Left lung (tissue), 10 donors: Measurements from ENCODE around the gene KCNIP4. TPM values are rescaled to one million over a fixed set of nuclear protein-coding genes. Genes with fewer than 3 reads are reported as not detected.

ENCODE experiments used
- ATAC-seq: fragments of 200-7000 bp; cut with Tn5 transposase; one replicate; pipeline ENCODE4 v1.9.1; 2020; ENCODE audit warnings: moderate library complexity
- DNase-seq, 4 donors: peaks; one replicate each; pipeline ENCODE4 v3.0.0-alpha.2; 2013 to 2020
- H3K27ac ChIP-seq, 2 donors: fragments of 200-600 bp; sonication (generic) in 1 of 2; one replicate each; pipeline versions ENCODE4 v1.5.0 to v1.8.0; 2020 to 2021
- H3K27me3 ChIP-seq, 2 donors: fragments of 200-600 bp; sonication (generic) in 1 of 2; one replicate each; pipeline versions ENCODE4 v1.5.0 to v1.8.0; 2020 to 2021
- H3K36me3 ChIP-seq, 2 donors: fragments of 200-600 bp; sonication (generic) in 1 of 2; one replicate each; pipeline versions ENCODE4 v1.5.0 to v1.8.0; 2020 to 2021
- H3K4me1 ChIP-seq, 2 donors: fragments of 200-600 bp; one replicate each; pipeline ENCODE4 v1.8.0; 2021
- H3K4me3 ChIP-seq, 2 donors: fragments of 200-600 bp; sonication (generic) in 1 of 2; one replicate each; pipeline versions ENCODE4 v1.5.0 to v1.8.0; 2020 to 2021; ENCODE audit warnings: mild to moderate bottlenecking in 1 of 2
- H3K9me3 ChIP-seq, 2 donors: fragments of 200-600 bp; sonication (generic) in 1 of 2; one replicate each; pipeline versions ENCODE4 v1.5.0 to v1.8.0; 2020 to 2021
- CTCF ChIP-seq, 2 donors: fragments of 200-600 bp; sonication (generic) in 1 of 2; IDR thresholded peaks; one replicate each; pipeline versions ENCODE4 v1.5.0 to v1.8.0; 2021; ENCODE audit warnings: antibody characterized with exemption in 2 of 2
- intact Hi-C, 2 donors: fragments of 100-400 bp; cut with DNase I; formaldehyde crosslinking; loops; one replicate each; pipeline versions ENCODE4 v1.11.2 to v1.14.2; 2022
- polyA plus RNA-seq, 6 donors: library from polyadenylated mRNA; unstranded; fragments of 120-200 nt; gene quantifications; one replicate each; pipeline ENCODE4 v1.2.1, GENCODE V29; 2013; ENCODE audit not compliant: insufficient read length in 6 of 6
- total RNA-seq, 2 donors: library from RNA; stranded (reverse); fragmentation: NEBNext Ultra II Directional; extraction: Animal tissue kit (Norgen Biotek cat#: 25700); gene quantifications; one replicate each; pipeline ENCODE4 v1.2.1, GENCODE V29; 2021
- donor health status: DM: no; HTN: yes; CAD: no.
- donor health status: DM: no; HTN: no; CAD: no.

The KCNIP4 gene
- total and polyA plus RNA-seq, 8 donors, result 2.8 to 5.4 (median 4.9) TPM; not detected in 2

- Histone ChIP-seq H3K36me3 (no peaks in the 10 kb centered on the region), H3K27me3 (no peaks in the 10 kb centered on the region), H3K27ac (no peak overlapping the region), H3K4me1 (no peaks in the 10 kb centered on the region), H3K4me3 (no peak overlapping the region), H3K9me3 (no peaks in the 10 kb centered on the region)
- intact Hi-C loops, result no loop called here
- TF ChIP-seq CTCF (IDR thresholded peaks at IDR 0.05), result no peak
- ATAC-seq, result no peak
- no peak for DNase-seq
Observed at GRCh38 chr4:21688596-21689265, 259.8 kb downstream of the KCNIP4 start.

- H3K9me3 ChIP-seq, result no peaks in the 10 kb centered on the region
- H3K4me3 ChIP-seq, result no peak overlapping the region
- H3K4me1 ChIP-seq, result no peaks in the 10 kb centered on the region
- TF ChIP-seq CTCF (IDR thresholded peaks at IDR 0.05), result no peak
- H3K36me3 ChIP-seq, result no peaks in the 10 kb centered on the region
- no peak for ATAC-seq
- no peak for DNase-seq
- intact Hi-C loops, result no loop called here
- no peaks in the 10 kb centered on the region for H3K27me3 ChIP-seq
- no peak overlapping the region for H3K27ac ChIP-seq
Observed at GRCh38 chr4:21685911-21686310, 262.7 kb downstream of the KCNIP4 start.

- H3K36me3 ChIP-seq, result no peaks in the 10 kb centered on the region
- intact Hi-C loops, result no loop called here
- no peak for TF ChIP-seq CTCF (IDR thresholded peaks at IDR 0.05)
- ATAC-seq, result no peak
- no peak overlapping the region for H3K27ac ChIP-seq
- no peaks in the 10 kb centered on the region for H3K4me1 ChIP-seq
- no peak for DNase-seq
- no peak overlapping the region for H3K4me3 ChIP-seq
- no peaks in the 10 kb centered on the region for H3K9me3 ChIP-seq
- H3K27me3 ChIP-seq, result no peaks in the 10 kb centered on the region
Observed at GRCh38 chr4:21680326-21680898, 268.2 kb downstream of the KCNIP4 start.

GRCh38 chr4:21678711-21679110 lies 269.9 kb downstream of the KCNIP4 start:
- no peaks in the 10 kb centered on the region for H3K36me3 ChIP-seq
- no peak overlapping the region for H3K4me3 ChIP-seq
- ATAC-seq (no peak), DNase-seq (no peak)
- no peak for TF ChIP-seq CTCF (IDR thresholded peaks at IDR 0.05)
- no peaks in the 10 kb centered on the region for H3K9me3 ChIP-seq
- no peak overlapping the region for H3K27ac ChIP-seq
- H3K4me1 ChIP-seq, result no peaks in the 10 kb centered on the region
- intact Hi-C loops, result no loop called here
- no peaks in the 10 kb centered on the region for H3K27me3 ChIP-seq

- DNase-seq, result no peak
Observed at GRCh38 chr4:21677173-21677572, 271.4 kb downstream of the KCNIP4 start.

More at GRCh38 chr4:21677173-21677572, 271.4 kb downstream of the KCNIP4 start:
- TF ChIP-seq CTCF (IDR thresholded peaks at IDR 0.05), result no peak
- intact Hi-C loops, result no loop called here
- Histone ChIP-seq H3K27ac (no peak overlapping the region), H3K36me3 (no peaks in the 10 kb centered on the region), H3K4me1 (no peaks in the 10 kb centered on the region), H3K27me3 (no peaks in the 10 kb centered on the region), H3K4me3 (no peak overlapping the region), H3K9me3 (no peaks in the 10 kb centered on the region)
- ATAC-seq, result no peak
